T-helper 22 cell (primary cell): ENCODE measurements around the gene STIL.
"Not testable (repeated sequence)": the region's sequence is repeated elsewhere in the genome, so short reads cannot be mapped to it uniquely, and the experiment has no call there.

Experiments
- DNase-seq: peaks from one replicate; pipeline ENCODE4 v3.0.0-alpha.2; 2020; ENCODE audit warnings: low read depth

Gene STIL

DNA sequence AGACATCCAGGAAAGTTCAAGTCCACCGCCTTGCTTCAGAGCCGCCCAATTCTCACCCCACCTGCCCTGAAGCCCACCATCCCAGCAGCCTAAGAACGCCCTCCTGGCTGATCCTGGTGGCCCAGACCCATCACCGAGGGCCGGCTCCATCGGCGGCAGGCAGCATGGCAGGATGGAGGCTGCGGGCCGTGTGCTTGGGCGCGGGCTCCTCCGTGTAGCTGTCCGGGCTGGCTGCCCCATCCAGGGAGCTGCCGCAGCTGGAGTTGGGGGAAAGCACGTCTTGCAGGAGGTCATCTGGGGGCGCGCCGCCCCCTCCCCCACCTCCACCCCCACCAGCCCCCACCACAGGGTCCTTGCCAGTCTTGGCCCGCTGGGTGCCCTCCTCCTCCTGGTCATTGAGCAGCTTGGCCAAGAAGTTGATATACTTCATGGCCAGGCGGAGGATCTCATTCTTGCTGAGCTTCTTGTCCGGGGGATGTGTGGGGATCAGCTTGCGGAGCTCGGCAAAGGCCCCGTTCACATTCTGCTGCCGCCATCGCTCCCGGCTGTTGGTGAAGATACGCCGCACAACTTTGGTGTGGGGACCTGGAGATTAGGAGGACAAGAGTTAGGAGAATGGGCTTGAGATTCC, 94.2 kb downstream of the STIL start:
- DNase-seq = no peak

DNA sequence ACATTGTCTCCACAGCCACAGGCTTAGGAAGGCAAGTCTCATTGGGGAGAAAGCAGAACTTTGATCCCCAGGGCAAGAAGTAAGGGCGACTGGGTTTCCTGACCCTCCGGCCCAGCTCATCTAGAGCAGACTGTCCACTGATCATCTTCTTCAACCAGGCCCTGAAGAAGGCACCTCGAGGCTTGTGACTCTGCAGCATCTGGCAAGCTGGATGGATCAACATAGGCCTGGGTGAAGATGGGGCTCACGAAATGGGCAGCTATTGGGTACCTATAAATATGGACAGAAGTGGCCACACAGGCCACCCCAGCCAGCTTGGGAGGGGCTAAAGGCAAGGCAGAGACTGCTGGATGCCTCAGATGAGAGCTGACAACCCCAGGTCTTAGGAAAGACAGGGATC, 94.9 kb downstream of the STIL start:
- DNase-seq = no peak

DNA sequence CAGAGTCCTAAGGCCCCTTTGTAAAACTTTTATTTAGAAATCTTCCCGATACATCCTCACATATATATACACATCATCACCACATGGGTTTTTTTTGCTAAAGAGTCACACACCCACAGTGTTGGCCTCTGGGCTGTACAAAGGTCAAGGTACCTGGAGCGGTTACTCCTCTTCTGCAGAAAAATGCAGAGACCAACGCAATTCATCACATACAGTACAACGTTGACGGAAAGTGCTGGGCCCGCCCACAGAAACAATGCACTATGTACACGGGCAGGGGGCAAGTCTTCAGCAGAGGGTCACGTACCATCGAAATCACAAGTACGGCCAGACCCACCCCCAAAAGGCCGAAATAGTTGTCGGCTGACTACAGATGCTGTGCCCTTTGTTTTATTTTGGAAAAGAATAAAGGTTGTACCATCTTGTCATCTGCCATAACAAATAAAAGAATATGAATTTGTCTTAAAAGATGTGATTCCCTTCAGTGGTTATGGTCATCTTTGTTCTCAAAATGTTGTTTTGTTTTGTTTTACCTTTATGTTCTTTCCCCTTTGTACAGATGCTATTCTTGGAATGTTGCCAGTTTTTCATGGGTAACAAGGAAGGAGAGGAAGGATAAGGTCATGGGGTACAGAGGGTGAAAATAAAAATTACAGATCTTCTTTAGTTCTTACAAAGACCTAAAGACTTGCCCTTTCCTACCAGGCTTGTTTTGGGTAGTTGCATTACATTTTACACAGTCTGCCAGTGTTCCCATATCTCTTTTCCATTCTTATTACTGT, 97.5 kb downstream of the STIL start:
- DNase-seq = no peak

DNA sequence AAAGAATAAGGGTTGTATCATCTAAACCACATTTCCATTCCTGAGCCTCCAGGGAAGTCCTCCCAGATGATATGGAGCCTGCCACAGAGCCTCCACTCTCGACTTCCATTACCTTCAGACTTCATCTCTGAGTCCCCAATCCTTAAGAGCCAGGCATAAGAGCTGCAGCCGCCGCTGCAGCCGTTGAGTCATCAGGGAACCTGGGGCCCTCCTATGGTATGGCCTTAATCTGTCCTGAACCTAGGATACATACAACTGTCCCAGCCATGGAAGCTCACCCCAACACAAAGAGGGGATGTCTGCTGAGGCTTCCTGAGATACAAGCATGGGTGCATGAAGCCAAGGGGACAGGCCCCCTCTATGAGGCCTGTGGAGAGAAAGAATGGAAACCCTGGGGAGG, 98.2 kb downstream of the STIL start:
- no peak for DNase-seq

DNA sequence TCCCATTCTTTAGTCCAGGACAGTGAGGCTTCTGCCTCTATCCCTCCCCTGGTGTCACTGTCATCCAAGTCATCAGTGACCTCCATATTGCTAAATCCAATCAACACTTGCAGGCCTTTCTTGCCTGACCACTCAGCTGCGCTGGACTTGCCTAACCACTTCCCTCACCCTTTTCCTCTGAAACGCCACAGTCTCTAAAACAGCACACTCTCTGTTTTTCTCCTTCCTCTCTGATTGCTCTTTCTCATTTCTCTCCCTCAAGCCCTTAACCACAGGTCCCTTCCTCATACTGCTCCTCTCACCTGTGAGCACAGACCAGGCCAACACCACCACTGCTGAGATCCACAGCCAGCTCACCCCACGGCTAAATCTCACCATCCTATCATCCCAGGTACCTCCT, 99.4 kb downstream of the STIL start:
- DNase-seq = no peak

DNA sequence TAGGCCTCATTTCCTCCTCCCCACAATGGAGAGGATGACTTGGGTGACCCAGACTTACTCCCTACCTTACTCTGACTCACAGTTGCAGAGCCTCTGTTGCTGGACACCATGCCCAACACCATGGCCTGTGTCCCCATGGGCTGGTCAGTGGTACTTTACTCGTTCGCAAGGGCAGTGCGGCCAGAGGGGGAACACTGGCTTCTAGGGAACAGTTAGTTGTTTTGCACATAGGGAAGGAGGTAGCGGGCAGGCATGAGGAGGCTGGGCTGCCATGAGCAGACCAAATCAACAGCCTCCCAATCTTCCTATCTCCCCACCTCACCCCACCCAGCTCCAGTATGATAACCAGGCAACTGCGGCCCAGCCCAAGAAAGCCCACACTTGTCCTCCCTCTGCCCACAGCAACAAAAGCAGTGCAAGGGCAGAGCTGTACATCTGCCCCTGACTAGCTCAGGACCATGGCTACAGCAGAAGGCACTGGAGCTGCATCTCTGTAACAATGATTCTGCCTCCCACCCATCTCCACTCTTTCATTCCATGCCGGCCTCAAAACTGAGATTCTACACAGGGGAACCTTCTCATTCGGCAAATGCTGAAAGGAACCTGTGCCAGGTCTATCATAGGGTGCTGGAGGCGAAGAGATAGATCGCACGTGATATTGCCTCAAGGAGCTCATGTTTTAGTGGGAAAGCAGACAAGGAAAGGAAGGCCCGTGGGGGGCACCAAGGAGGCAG, 100.5 kb downstream of the STIL start:
- no peak for DNase-seq

DNA sequence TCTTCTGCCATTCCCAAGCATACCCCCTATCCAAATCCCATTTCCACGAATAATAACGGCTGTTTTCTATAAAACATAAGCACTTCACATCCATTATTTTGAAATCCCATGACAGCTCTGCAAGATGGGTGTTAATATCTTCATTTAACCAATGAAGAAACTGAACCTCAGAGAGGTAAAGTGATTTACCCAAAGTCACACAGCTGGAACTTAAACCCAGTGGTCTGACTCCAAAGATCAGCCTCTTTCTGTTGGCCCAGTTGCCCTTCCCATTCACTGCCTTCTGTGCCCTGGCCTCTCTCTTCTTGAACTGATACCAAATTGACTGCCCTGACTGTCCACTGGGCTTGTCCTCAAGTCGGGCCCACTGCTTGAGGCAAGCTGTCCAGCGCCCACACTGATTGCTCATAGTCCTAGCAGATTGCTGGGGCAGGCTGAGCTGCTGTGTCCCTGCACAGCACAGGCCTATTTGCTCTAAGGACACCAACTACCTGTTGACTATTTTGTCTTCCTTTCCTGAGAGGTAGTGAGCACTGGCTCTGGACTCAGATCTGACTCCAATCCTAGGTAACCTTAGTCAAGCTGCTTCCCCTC, 101.2 kb downstream of the STIL start:
- DNase-seq = no peak

DNA sequence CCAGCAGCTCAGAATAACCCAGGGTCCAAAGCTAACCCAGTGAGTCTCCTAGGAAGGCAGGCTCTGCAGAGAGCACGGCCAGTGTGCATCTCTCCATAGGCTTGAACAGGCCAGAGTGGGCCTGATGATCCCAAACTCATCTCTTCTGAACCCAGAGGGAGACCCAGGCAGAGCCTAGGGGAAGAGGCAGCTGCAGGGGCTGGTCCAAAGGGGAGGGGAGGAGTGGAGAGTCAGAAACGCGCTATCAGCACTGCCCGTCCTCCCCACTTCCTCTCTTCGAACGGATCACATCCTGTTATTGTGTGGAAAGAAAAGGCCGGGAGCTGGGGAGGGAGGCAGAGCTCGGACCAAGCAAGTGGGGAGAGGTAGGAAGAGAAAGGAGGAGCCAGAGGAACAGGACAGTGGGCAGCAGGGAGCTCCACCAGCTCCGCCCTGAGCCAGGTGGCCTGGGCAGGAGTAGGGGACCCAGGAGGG, 102.1 kb downstream of the STIL start:
- no peak for DNase-seq

DNA sequence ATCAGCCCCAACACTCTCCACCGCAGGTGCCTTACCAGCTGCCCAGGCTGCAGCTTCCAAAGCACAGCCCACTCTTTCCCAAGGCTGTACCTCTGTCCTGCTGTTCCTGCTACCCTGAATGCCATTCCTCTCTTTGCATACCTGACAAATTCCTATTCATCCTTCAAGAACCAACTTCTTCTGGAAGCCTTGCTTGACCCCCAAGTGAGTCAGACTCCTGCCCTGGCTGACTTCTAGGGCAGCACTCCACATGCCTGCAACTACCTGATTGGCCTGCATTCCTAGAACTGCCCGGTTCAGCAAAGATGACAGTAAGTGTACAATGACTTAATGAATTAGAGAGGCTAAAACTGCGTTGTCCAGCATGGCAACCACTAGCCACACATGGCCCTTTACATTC, 103.3 kb downstream of the STIL start:
- no peak for DNase-seq

DNA sequence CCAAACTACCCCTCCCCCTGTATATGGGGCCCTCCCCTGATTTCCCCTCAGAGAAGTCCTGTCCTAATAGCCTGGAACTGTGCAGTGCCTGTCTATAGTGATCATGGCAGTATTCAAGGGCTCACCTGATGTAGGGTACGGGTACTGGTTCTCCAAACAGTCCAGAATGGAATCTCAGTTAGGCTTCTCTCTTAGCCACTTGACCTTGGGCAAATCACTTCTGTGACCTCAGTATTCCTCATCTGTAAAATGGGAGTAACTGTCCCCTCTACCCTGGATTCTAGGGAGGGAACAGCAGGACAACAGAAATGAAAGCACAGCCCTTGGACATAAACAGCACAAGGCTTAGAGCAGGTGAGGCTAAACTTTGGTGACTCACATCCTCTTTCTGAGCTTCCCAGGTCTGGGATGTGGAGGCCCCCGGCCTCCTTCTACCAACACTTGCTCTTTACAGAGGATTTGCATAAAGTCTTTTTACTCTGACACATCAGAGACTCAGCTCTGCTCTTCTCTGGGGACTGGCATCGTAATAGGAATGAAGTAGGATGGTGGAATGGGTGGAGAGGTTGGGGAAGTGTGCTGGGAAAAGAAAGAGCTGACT, 104.1 kb downstream of the STIL start:
- no peak for DNase-seq

DNA sequence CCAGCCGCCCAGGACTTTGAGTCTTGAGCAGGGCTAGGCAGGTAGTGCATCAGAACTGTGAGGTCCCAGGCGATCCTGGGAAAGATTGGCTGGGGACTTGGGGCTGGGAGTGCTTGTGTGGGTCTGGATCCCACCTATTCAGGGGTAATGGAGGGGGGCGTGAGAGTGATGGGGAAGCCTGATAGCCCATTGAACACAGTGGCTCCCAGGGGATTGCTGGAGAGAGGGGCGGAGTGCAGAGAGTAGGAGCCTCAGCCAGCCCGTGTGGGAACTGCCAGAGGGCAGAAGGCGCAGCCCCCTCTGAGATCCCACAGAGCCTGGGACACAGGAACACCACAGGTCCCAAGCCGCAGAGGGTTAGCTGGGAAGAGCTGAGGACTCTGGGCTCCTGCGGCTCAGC, 104.9 kb downstream of the STIL start:
- no peak for DNase-seq

DNA sequence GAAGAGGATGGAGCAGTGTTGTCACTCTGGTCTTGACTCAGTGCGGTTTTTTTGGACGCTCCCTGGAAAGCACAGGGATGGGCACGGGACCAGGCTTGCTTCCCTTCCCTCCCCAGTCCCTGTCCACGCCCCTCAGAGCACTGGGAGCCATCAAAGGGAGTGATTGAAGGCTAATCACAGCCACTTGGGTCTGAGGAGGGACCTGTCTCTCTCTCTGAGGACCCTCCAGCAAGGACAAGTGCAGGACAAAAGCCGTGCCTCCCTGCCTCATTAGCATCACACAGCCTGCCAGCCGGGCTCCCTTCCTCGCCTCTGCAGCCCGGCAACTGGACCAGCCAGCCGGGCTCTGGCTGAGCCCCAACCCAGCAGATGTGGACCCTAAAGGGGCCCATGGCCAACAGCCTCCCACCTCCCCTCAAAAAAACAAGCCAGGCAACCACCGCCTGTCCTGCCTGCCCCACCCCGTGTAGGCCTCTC, 105.5 kb downstream of the STIL start:
- no peak for DNase-seq

DNA sequence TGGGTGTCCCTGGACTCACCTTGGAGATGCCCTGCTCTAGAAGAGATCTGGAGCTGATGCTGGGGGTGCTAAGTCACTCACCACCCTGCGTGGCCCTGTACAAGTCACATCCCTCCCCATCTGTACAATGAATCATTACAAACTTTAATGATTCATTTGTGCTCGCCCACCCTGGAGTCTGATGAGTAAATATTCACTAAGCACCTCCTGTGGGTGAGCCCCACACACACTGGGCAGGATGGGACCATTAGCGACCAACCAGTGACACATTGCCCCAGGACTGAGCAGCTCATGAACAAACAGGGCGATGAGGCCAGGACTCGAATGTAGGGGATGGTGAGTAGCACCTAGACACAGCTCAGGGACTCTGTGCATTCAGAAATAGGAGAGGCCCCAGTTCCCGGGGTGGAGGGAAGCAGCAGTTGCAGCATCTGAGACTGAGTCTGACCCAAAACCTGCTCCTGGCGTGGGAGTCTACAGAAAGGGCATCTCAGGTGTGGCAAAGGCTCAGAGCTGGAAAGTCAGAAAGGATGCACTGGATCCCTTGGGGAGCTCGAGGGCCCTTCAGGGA, 106.1 kb downstream of the STIL start:
- no peak for DNase-seq

DNA sequence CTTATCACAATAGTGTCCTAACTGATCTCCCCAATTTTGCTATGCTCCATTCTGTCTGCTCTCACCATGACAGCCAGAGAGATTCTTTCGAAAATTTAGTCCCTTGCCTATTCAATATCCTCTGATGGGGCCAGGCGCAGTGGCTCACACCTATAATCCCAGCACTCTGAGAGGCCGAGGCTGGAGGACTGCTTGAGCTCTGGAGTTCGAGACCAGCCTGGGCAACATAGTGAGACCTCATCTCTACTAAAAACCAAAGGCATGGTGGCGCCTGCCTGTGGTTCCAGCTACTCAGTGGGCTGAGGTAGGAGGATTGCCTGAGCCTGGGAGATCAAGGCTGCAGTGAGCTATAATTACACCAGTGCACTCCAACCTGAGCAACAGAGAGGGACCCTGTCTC, 108.0 kb downstream of the STIL start:
- DNase-seq = no peak

DNA sequence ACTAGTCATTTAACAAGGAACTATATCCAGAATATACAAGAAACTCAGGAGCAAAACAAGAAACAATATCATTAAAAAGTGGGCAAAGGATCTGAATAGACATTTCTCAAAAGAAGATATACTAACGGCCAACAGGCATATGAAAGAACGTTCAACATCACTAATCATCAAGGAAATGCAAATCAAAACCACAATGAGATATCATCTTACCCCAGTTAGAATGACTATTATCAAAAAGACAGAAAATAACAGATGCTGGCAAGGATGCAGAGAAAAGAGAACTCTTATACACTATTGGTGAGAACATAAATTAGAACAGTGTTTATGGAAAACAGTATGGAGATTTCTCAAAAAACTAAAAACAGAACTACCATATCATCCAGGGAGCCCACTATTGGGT, 110.4 kb downstream of the STIL start:
- not testable (repeated sequence) for DNase-seq

DNA sequence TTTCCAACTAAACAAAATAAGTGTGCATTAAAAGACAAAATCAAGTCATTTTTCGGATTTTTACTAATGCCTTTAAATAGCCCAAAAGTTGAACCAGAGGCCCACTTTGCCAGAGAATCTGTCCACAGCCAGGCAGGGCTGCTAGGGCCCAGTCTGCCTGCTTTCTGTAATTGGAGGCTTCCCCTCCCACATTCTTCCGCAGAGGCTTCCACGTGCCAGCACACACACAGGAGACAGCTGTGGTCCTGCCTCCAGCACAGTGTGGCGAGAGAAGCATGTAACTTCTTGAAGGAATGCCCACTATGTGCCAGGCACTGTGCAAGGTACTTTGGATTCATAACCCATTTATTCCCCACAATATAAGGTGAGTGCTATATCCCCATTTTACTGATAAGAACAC, 112.8 kb downstream of the STIL start:
- DNase-seq = no peak
